HS-5 (cell line): ENCODE data around the gene ZFR2.
A peak's percentile ranks its signal among the peaks of the same experiment; 100 is the strongest.

ENCODE experiments used
- DNase-seq: peaks from one replicate; pipeline ENCODE4 v3.0.0-alpha.2; 2012; ENCODE audit warnings: low read depth

The ZFR2 gene

GRCh38 chr19:3785938-3786824, 82.7 kb downstream of the ZFR2 start, which contains the start of gene MATK:
Gene MATK, minus strand, starts transcription at chr19:3786381. Its CDS starts 1,246 bp downstream, at chr19:3785135.
- no peak for DNase-seq

GRCh38 chr19:3785451-3785937, 83.3 kb downstream of the ZFR2 start:
- peak; percentile 6 for DNase-seq

GRCh38 chr19:3784607-3785450, 84.0 kb downstream of the ZFR2 start:
- DNase-seq: peak; percentile 11

GRCh38 chr19:3783660-3784584, 84.9 kb downstream of the ZFR2 start:
- DNase-seq: no peak

GRCh38 chr19:3782903-3783302, 85.9 kb downstream of the ZFR2 start:
- no peak for DNase-seq

GRCh38 chr19:3782330-3782729, 86.5 kb downstream of the ZFR2 start:
- DNase-seq: no peak

GRCh38 chr19:3781603-3782002, 87.2 kb downstream of the ZFR2 start:
- DNase-seq: no peak

- no peak for DNase-seq
Measured at GRCh38 chr19:3780786-3781304, 88.0 kb downstream of the ZFR2 start.

- DNase-seq: no peak
Measured at GRCh38 chr19:3778899-3779723, 89.7 kb downstream of the ZFR2 start.

- DNase-seq: no peak
Measured at GRCh38 chr19:3778104-3778867, 90.6 kb downstream of the ZFR2 start.

GRCh38 chr19:3776479-3777040, 92.3 kb downstream of the ZFR2 start:
- DNase-seq: no peak

GRCh38 chr19:3775831-3776230, 93.0 kb downstream of the ZFR2 start:
- DNase-seq: no peak

GRCh38 chr19:3775374-3775711, 93.5 kb downstream of the ZFR2 start:
- no peak for DNase-seq

- DNase-seq: no peak
Measured at GRCh38 chr19:3774621-3775373, 94.0 kb downstream of the ZFR2 start.

GRCh38 chr19:3773814-3774515, 94.9 kb downstream of the ZFR2 start:
- DNase-seq: no peak

GRCh38 chr19:3771906-3772455, 96.9 kb downstream of the ZFR2 start, which contains the start of gene RAX2:
Gene RAX2, minus strand, starts transcription at chr19:3772228. Its CDS starts 486 bp downstream, at chr19:3771742.
- DNase-seq: no peak

- no peak for DNase-seq
Measured at GRCh38 chr19:3771000-3771905, 97.6 kb downstream of the ZFR2 start.
